SU-DHL-6 (cell line): ENCODE measurements around the gene UCN2.
"Not testable (repeated sequence)": the region's sequence is repeated elsewhere in the genome, so short reads cannot be mapped to it uniquely, and the experiment has no call there.

Experiments
- H2AFZ ChIP-seq: fragments of 200-600 bp; sonication (generic); 2 replicates; pipeline ENCODE4 v1.6.1; 2014; ENCODE audit warnings: low read depth, mild to moderate bottlenecking, moderate library complexity, mixed read lengths, antibody characterized with exemption, low read length; ENCODE audit not compliant: severe bottlenecking
- H3F3A ChIP-seq: fragments of 200-600 bp; shearing (Covaris generic); 2 replicates; pipeline ENCODE4 v1.6.0; 2016; ENCODE audit warnings: antibody characterized with exemption, mild to moderate bottlenecking; ENCODE audit not compliant: insufficient read depth
- H3K27ac ChIP-seq: fragments of 200-600 bp; sonication (generic); 2 replicates; pipeline ENCODE4 v1.5.1; 2016; ENCODE audit warnings: low read depth, mild to moderate bottlenecking, low read length, moderate library complexity, mixed read lengths
- H3K27me3 ChIP-seq: fragments of 200-600 bp; sonication (generic), shearing (Covaris generic); 2 replicates; pipeline ENCODE4 v1.6.0; 2014; ENCODE audit warnings: mild to moderate bottlenecking, low read length
- H3K36me3 ChIP-seq: fragments of 200-600 bp; sonication (generic); 2 replicates; pipeline ENCODE4 v1.6.1; 2014; ENCODE audit warnings: mild to moderate bottlenecking, low read length, mixed read lengths
- H3K4me2 ChIP-seq: fragments of 300-600, 200-600 bp; shearing (Covaris generic), sonication (generic); 2 replicates; pipeline ENCODE4 v1.6.0; 2014; ENCODE audit warnings: low read length, low read depth, mild to moderate bottlenecking; ENCODE audit not compliant: poor library complexity, severe bottlenecking
- H3K4me3 ChIP-seq: fragments of 200-600 bp; sonication (generic); 2 replicates; pipeline ENCODE4 v1.5.1; 2014; ENCODE audit warnings: antibody characterized with exemption, low read length, mild to moderate bottlenecking, mixed read lengths; ENCODE audit not compliant: insufficient read depth, poor library complexity, severe bottlenecking
- H3K79me2 ChIP-seq: fragments of 200-600 bp; sonication (generic); 2 replicates; pipeline ENCODE4 v1.6.1; 2014; ENCODE audit warnings: mild to moderate bottlenecking, low read length, moderate library complexity; ENCODE audit not compliant: insufficient read depth
- H3K9ac ChIP-seq: fragments of 200-600 bp; sonication (generic); 2 replicates; pipeline ENCODE4 v1.7.0; 2014; ENCODE audit warnings: mild to moderate bottlenecking, low read length
- H3K9me2 ChIP-seq: fragments of 200-600 bp; sonication (generic); replicated peaks from 2 replicates; pipeline ENCODE4 v1.6.1; 2014; ENCODE audit warnings: low read length; ENCODE audit not compliant: insufficient read depth
- H3K9me3 ChIP-seq: fragments of 200-600 bp; sonication (generic); 2 replicates; pipeline ENCODE4 v1.6.1; 2014; ENCODE audit warnings: low read length, mixed read lengths; ENCODE audit not compliant: insufficient read depth
- H4K20me1 ChIP-seq: fragments of 200-600 bp; sonication (generic); 2 replicates; pipeline ENCODE4 v1.6.1; 2014; ENCODE audit warnings: low read depth, mild to moderate bottlenecking, antibody characterized with exemption, low read length, moderate library complexity, mixed read lengths
- EZH2phosphoT487 ChIP-seq: fragments of 200-600 bp; sonication (generic), shearing (Covaris generic); conservative IDR thresholded peaks from 2 replicates; pipeline ENCODE4 v1.6.1; 2018; ENCODE audit warnings: mild to moderate bottlenecking, antibody characterized with exemption, low read length, moderate library complexity, mixed read lengths
- TF ChIP-seq, protein P1 (sequence below): fragments of 200-600 bp; sonication (generic); IDR thresholded peaks from one replicate; pipeline ENCODE4 v1.5.1; 2017; ENCODE audit warnings: antibody characterized with exemption, mild to moderate bottlenecking, low read length, moderate library complexity; ENCODE audit not compliant: insufficient read depth, poor library complexity, severe bottlenecking

Gene UCN2

DNA sequence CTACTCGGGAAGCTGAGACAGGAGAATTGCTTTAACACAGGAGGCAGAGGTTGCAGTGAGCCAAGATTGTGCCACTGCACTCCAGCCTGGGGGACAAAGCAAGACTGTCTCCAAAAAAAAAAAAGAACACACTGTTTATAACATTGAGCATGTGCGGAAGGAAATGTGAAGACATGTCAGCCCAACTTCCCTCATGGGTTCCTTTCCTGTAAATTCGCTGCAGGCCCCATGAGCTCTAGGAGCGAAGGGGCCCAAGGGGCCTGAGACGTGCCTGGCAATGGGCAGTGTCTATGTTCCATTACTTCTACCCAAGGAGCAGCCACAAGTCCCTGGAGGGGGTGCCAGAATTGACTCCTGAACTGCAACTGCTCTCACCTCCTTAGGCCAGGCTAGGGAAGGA, 10.2 kb downstream of the UCN2 start:
- Histone ChIP-seq H3K9me2 (no peaks in the 10 kb centered on the region), H3K79me2 (no peaks in the 10 kb centered on the region), H3F3A (peaks cover 10% of the 10 kb centered on the region; the same call in 1 of the 2 replicates), H3K36me3 (no peaks in the 10 kb centered on the region), H3K4me2 (no peak overlapping the region), H3K9ac (no peak overlapping the region), H2AFZ (no peak overlapping the region), H3K4me3 (no peak overlapping the region), H3K9me3 (no peaks in the 10 kb centered on the region), H4K20me1 (no peaks in the 10 kb centered on the region), H3K27me3 (no peaks in the 10 kb centered on the region), H3K27ac (no peak overlapping the region)
- no peak for TF ChIP-seq EZH2phosphoT487
- TF ChIP-seq, protein P1, sequence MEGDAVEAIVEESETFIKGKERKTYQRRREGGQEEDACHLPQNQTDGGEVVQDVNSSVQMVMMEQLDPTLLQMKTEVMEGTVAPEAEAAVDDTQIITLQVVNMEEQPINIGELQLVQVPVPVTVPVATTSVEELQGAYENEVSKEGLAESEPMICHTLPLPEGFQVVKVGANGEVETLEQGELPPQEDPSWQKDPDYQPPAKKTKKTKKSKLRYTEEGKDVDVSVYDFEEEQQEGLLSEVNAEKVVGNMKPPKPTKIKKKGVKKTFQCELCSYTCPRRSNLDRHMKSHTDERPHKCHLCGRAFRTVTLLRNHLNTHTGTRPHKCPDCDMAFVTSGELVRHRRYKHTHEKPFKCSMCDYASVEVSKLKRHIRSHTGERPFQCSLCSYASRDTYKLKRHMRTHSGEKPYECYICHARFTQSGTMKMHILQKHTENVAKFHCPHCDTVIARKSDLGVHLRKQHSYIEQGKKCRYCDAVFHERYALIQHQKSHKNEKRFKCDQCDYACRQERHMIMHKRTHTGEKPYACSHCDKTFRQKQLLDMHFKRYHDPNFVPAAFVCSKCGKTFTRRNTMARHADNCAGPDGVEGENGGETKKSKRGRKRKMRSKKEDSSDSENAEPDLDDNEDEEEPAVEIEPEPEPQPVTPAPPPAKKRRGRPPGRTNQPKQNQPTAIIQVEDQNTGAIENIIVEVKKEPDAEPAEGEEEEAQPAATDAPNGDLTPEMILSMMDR, result no peak

DNA sequence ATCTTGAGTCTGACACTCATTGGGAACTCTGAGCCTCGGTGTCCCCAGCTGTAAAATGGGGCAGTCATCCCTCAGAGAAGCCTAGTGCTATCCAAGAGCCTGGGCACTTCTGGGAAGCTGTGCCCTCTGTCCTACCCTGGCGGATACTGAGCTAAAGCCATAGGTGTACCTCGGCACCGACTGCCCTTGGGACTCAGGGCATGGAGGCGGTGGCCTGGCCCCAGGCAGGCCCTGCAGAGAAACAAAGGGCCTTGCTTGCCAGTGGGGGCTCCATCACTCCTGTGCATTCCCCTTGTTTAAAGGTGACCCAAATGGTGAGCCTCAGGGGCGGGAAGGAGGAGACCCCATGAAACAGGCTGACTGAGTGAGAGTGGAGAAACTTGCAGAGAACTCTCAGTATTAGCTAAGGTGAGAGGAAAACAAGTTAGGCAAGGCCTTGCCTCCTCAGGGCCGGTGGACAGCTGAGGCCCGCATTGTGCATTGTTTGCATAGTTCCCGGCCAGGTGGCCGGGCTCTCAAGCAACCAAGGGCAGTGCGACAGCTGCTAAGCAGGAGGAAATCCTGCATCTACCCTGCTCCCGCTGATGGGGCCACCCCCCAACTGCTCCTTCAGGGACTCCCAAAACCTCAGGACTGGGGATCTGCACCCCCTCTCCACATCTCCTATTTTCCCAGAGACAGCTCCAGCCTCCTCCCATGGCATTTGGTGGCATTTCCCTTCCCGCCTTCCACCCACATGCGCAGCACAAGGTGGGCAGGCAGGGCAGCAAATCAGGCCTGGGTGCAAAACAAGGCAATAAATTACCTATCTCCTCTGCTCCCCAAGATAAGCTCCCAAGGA, 11.2 kb downstream of the UCN2 start:
- Histone ChIP-seq H3K9me3 (no peaks in the 10 kb centered on the region), H3K9ac (no peak overlapping the region), H3K36me3 (no peaks in the 10 kb centered on the region), H3K9me2 (no peaks in the 10 kb centered on the region), H3K4me2 (no peak overlapping the region), H3K27me3 (no peaks in the 10 kb centered on the region), H4K20me1 (no peaks in the 10 kb centered on the region), H2AFZ (no peak overlapping the region), H3K27ac (no peak overlapping the region), H3K79me2 (no peaks in the 10 kb centered on the region), H3K4me3 (no peak overlapping the region), H3F3A (0 out of 2 replicates have a peak, but pooled peaks cover 3% of the 10 kb centered on the region)
- TF ChIP-seq, protein P1, result no peak

DNA sequence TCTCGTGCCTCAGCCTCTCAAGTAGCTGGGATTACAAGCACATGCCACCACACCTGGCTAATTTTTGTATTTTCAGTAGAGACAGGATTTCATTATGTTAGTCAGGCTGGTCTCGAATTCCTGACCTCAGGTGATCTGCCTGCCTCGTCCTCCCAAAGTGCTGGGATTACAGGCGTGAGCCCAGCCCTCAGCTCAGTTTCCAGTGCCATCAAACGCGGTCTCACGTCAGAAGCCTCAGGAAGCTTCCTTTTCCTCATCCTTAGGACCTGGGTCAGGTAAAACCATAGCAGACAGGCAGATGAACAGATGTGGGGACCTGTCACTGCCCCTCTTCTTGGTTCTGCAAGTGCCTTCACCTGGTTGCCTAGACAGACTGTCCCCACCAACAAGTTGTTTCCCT, 11.9 kb downstream of the UCN2 start:
- not testable (repeated sequence) for H3K36me3 ChIP-seq, H4K20me1 ChIP-seq, H3K27ac ChIP-seq, H3K9me2 ChIP-seq, H3K9me3 ChIP-seq, H3K4me3 ChIP-seq, H3K4me2 ChIP-seq, H3K79me2 ChIP-seq, H3K9ac ChIP-seq, H2AFZ ChIP-seq, H3F3A ChIP-seq, H3K27me3 ChIP-seq
